HG03064 (cell line): ENCODE data around the gene ZBBX.

Experiments
- ATAC-seq: cut with Tn5 transposase; IDR thresholded peaks from one replicate; pipeline ENCODE4 v1.9.1; 2021; ENCODE audit warnings: low read depth; ENCODE audit not compliant: unreplicated experiment

Gene ZBBX

DNA sequence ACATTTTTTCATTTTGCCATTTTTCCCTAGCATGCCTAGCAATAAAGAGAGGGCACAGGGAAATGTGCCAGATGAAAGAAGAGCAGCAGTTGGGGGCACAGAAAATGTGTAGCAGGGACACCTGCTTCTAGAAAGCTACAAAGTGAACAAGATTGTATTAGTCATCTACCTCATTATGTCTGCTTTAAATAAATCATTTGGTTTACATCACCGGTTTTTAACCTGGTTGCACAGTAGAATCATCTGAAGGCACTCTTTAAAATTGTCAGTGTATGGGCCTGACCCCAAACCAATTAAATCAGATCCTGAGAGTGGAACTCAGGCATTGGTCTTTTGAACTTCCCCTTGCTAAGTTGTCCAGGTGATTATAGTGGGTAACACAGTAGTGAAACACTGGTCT is 73.8 kb downstream of the ZBBX start:
- no peak for ATAC-seq

DNA sequence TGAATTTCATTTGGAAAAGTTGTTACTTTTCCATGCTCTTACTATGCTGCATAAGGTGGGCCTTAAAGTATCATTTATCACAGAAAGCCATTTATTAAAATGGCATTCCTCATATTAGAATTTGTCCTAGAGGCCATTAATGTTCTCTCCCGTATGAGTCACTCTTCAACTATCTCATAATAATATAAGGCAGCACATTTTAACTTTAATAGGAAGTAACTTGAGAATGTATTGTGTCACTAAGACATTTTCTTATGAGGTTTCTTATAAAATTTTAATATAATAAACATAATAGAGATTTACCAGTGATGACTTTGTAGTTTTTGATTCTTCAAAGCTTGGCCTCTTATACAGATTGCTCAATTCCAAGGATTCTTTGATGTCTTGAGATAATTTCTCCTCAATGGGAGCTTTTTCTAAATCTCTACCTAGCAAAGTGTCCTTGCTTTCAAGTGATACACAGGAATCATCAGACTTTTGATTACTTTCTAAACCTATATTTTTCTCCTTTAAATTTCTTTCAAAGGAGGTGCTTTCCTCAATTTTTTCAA is 74.7 kb downstream of the ZBBX start:
- no peak for ATAC-seq

DNA sequence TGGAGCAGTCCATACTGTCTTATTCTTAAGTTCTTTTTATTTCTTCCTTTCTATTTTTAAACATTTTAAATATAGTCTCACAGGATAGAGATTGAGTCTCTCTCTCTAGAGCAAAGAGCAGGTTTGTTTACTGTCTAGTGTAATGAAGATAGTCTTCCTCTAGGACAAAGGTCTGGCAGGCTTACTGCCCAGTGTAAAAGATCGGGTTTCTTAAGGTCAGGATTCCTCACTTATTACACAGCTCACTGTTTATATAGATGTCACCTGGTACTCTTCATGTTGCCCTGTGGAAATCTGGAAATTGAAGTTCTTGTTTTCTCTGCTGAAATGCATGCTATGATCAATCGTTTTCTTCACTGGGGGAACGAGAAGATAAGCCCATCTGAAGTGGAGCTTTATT is 76.0 kb downstream of the ZBBX start:
- no peak for ATAC-seq

DNA sequence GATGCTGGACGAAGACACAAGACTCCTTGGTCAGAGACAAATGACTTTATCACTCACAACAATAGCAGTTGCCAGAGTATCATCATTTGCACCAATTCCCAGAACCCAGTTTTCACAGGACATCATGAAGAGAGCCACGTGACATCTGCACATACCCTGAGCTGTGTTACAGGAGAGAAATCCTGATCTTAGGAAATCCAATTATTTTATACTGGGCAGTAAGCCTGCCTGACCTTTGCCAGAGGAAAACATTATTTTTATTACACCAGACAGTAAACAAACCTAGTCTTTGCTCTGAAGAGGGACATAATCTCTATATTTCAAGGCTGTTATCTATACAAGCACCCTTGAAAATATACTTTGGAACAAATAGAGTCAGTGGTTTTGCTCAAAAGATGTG is 77.4 kb downstream of the ZBBX start:
- no peak for ATAC-seq

DNA sequence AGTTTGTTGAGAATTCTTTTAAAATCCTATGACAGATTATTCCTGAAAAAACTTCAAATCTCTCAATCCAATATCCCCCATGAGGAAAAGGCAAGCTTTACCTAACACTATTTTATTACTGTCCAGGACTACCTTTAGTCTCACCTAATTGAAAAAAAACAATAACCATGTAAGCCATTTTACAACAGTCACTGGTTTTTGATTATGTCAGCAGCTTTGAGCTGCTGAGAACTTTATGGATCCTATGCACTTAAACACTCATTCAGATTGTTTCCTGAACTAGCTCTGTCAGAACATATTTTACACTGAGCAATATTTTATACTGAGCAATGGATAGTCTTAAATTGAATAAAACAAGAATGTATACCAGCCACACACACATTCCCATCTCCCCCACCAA is 79.9 kb downstream of the ZBBX start:
- no peak for ATAC-seq

DNA sequence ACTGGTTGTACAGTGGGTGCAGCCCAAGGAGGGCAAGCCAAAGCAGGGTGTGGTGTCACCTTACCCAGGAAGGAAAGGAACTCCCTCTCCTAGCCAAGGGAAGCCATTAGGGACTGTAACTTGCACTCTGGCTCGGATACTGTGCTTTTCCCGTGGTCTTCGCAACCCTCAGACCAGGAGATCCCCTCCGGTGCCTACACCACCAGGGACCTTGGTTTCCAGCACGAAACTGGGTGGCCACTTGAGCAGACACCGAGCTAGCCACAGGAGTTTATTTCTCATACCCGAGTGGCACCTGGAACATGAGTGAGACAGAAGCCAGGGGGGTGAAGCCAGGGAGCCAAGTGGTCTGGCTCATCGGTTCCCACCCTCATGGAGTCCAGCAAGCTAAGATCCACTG is 90.7 kb downstream of the ZBBX start:
- ATAC-seq, result no peak

DNA sequence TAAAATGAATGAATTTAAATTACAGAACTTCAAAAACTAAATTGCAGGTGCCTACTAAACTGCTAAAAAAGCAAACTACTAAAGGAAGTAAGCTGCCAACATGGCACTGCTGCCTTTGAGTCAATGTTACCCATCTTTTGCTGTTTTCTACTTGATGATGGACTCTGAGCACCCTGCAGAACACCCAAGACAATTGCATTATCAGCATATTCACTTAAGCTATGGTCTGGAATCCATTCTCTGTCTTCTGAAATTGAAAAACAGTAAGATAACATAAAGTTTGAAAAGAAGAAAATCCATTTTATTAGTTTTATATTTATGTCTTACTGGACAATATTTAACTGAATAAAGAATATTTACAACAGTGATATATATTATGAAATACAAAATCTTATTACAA is 91.4 kb downstream of the ZBBX start:
- ATAC-seq, result no peak

DNA sequence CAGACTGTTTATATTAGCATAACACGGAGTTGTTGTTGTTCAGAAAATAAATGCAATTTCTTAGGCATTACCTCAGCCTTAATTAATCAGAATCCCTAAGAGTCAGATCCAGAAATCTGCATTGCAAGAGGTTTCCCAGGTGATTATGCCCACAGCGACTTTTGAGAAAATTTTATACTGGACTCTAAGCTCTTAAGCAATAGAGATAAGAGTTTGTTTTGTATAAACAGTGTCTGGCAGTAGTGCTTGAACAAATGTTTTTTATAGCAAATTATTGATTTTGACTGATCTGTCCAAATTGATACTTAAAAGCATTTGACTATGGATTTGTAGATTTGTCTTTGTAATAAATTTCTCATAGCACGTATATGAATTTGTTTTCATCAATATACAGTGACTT is 92.8 kb downstream of the ZBBX start:
- ATAC-seq, result no peak

DNA sequence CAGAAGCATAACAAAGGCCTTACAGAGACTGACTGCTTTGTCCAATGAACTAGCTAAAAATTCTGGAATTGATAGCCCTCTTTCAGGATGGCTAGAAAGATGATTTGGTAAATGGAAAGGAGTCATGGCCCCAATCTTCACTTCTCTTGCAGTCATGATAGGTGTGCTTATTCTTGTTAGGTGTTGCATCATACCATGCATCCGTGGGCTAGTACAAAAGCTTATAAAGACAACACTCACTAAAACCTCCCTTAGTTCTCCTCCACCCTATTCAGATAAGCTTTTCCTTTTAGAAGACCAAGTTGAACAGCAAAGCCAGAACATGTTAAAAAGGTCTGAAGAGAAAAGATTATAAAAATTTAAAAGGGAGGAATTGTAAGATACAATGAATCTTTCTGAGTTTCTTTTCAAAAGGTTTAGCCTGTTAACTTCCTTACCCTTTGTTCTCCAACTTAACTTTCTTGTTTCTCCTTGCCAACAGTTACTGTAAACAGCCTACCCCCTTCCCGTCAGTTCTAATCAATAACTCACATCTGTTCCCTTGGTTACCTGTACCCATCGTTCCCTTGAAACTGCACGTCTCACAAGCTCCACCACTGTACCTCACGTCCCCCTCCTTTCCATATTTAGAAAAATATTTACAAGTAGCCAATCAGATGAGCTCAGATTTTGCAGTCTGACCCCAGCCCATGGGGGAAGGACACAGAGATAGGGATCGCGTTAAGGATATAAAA is 105.8 kb downstream of the ZBBX start:
- no peak for ATAC-seq

DNA sequence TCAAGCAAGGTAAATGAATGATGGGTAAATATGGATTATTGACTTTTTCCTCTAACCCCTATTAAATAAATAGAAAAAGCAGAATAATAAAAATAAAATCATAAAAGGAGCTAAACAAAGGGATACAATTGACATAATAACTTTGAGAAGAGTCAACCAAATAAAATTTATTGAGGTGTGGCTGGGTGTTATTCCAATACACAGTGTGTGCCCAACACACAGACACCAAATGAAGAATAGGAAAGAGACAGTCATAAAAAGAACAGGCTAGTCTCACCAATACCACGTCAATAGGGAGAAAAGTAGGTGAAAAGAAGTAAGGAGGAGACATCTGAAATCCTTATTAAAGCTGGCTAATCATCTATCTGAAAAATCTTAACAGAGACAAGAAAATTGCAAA is 127.1 kb downstream of the ZBBX start:
- ATAC-seq, result no peak

DNA sequence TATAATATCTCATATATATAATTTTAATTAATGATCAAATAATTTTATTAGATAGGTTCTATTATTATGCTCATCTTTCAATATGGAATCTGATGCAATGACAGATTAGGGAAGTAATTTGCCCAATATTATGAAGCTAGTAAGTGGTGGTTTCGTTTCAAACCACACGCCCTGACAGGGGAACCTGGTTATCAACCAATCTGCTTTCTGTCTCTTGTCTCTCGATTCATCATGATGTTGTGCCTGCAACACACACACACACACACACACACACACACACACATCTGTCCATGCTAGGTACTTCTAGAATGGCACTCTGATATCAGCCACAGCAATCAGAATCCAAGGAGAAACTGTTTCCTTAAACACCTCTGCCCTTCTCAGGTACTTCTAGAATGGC is 128.4 kb downstream of the ZBBX start:
- ATAC-seq, result no peak

DNA sequence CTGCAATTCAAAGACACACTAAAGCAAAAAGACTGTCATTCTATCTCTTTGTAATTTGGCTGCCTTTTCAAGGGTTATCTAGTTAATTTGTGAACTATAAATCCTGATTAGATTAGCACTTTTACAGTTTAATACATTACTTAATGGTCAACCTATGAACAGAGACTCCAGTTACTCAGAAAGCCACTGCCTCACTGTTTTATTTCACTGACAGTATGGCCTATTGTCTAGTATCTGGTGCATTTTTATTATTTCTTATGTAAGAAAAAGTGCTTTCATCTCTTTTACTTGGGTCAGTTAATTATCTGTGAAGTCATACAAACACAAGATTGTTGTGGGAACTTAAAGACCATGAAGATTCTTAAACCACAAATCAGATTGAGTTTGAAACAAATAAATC is 133.8 kb downstream of the ZBBX start:
- ATAC-seq, result no peak

DNA sequence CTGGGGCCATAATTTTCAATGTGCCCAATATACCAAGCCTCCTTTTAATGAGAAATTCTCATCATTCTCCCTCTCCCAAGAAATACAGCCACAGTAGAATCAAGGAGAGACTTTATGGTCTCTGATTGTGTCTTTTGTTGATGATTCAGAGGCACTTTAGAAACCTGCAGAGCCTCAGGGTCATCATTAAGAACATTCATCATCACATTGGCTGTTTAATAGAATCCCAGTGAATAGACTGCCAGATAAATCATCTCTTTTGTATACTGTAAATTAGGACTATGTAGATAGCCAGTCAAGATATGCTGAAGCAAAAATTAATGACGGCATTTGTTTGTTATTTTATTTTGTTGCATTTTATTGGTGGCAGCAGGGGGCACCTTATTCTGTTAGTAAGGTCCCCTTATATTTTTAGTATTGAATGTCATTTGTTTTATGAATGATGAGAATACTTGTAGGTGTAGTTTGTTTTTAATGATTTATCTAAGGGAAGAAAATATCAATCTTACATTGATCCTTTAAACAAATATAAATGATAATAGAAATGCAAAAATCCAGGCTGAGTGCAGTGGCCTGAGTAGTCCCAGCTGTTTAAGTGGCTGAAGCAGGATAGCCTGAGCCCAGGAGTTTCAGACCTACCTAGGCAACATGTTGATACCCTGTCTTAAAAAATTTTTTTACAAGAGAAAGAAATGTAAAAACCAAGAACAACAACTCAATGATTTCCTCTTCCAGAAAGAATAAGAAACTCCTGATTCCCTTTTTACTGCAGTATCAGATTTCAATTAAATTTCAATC is 138.8 kb downstream of the ZBBX start:
- no peak for ATAC-seq

DNA sequence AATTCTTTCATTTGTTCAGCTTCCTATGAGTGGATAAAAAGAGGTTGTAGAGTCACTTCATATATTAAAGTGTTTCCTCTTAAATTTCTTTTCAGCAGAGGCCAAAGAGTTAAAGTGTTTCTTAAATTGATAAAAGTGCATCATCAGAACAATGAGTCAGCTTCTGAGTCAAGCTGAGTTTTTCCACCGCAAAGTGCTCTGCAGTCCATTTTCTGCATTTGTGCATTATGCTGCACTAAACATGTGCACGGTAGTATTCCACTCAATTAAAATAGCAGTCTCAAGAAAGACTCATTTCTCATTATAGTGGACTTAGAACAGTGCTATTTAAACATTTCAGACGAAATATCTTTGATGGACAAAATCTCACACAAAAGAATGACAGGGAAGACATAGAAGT is 152.0 kb downstream of the ZBBX start:
- ATAC-seq, result no peak

DNA sequence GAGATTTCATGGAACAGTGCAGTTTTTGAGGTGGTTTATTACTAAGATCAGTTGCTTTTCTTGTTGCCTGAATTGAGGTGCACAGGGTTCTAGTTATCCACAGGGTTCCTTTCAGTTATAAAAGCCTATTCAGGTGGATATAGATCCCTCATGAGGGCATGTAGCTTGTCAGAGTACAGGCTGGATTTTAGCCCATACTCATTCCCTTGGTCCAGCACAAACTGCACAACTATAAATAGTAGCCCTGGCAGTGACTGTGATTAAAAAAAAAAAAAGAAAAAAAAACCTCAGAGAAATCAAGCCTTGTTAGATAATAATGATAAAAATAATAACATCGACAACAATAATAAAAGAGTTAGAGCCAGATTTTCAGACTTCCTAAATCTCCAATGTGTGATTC is 154.3 kb downstream of the ZBBX start:
- ATAC-seq, result no peak

DNA sequence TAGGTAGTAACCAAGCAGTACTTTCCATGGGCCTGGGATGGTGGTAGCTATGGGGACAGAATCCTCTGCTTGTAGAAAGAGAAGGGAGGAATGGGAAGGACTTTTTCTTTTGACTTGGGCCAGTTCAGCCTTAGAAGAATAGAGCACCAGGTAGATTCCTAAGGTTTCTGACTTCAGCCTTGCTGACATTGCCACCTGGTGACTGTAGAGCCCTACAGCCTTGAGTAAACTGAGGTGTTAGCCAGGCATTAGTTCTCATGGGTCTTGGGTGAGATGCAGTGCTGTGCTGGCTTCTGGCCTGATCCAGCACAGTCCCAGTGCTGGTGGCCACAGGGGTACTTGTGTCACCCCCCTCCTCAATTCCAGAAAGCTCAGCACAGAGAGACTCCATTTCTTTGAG is 171.1 kb downstream of the ZBBX start:
- ATAC-seq, result no peak

DNA sequence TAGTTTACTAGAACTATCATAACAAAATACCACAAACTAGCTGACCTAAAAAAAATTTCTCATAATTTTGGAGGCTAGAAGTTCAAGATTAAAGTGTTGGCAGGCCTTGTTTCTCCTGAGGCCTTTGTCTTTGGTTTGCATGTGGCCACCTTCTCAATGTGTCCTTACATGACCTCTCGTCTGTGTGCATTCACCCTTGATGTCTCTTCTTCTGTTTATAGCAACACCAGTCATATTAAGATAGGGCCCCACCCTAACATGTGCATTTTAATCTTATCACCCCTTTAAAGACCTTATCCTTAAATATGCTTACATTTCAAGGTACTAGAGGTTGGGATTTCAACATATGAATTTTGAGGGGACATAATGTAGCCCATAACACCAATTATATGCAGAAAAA is 177.0 kb downstream of the ZBBX start:
- no peak for ATAC-seq

DNA sequence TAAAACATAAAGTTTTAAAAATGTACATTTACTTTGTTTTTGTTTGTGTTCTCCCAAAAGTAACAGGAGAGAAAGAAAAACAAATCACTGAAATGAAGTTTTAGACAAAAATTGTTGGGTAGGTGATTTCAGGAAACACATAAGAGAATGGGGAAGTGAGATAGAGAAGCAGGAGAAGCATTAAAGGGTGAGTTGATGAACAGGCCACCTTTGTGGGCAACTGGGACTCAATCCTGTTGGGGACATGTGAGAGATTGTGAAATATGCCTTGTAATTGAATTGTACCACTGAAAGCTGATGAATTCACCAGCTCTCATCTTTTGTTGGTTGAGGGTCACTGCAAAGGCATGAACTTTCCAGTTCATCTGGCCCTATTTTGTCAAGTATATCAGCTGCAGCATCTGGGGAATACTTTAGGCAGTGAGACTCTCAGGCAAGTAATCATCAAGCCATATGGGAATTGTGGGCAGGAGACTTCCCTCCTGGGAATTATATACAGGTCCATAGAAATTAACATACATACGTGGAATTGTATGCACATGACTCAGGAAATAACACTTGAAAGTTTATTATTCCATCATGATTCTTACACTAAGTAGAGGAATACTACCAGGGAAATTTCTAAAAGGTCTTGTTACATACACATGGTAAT is 181.0 kb downstream of the ZBBX start:
- ATAC-seq, result no peak
